PC-3 (cell line): ENCODE data around the gene METTL9. TPM values are rescaled to one million over a fixed set of nuclear protein-coding genes. Genes with fewer than 3 reads are reported as not detected.
A peak's percentile ranks its signal among the peaks of the same experiment; 100 is the strongest.
"Not testable (repeated sequence)": the region's sequence is repeated elsewhere in the genome, so short reads cannot be mapped to it uniquely, and the experiment has no call there.

ENCODE experiments used
- ATAC-seq: fragments of 200-7000 bp; cut with Tn5 transposase; 2 replicates; pipeline ENCODE4 v1.9.1; 2020; ENCODE audit warnings: mild to moderate bottlenecking, moderate library complexity
- Bru-seq: library from RNA; stranded (reverse); fragments of 400-500 nt; gene quantifications from one replicate; lab custom pipeline; 2021; lab: Mats Ljungman, UMichigan
- BruChase-seq, 2 experiments: library from RNA; stranded (reverse); fragments of 400-500 nt; gene quantifications; one replicate each; lab custom pipeline; 2021; lab: Mats Ljungman, UMichigan
- BruUV-seq: library from RNA; stranded (reverse); fragments of 400-500 nt; replicated peaks from 2 replicates; lab custom pipeline; 2021; lab: Mats Ljungman, UMichigan
- CTCF ChIA-PET: fragments of 300-600 bp; sonication (Branson Sonifier 250); formaldehyde crosslinking; loops from one replicate; lab custom pipeline; 2022; ENCODE audit warnings: antibody characterized with exemption; lab: Charles Lee
- POLR2A ChIA-PET: fragments of 300-600 bp; sonication (Branson Sonifier 250); formaldehyde crosslinking; loops from one replicate; lab custom pipeline; 2022; ENCODE audit warnings: antibody characterized with exemption; ENCODE audit not compliant: unreplicated experiment; lab: Charles Lee
- DNase-seq: peaks from one replicate; pipeline ENCODE4 v3.0.0-alpha.2; 2015
- H2AFZ ChIP-seq: fragments of 300-600 bp; sonication (generic); 2 replicates; pipeline ENCODE4 v1.6.0; 2016; ENCODE audit warnings: antibody characterized with exemption, low read length
- H3F3A ChIP-seq: fragments of 300-600 bp; sonication (generic); one replicate; pipeline ENCODE4 v1.6.0; 2017; ENCODE audit warnings: antibody characterized with exemption, low read length, control low read depth, mild to moderate bottlenecking; ENCODE audit not compliant: unreplicated experiment
- H3K27ac ChIP-seq: fragments of 300-600 bp; sonication (generic); 2 replicates; pipeline ENCODE4 v1.5.1; 2016; ENCODE audit warnings: mild to moderate bottlenecking, low read length
- H3K27me3 ChIP-seq: fragments of 300-600 bp; sonication (generic); 2 replicates; pipeline ENCODE4 v1.6.1; 2016; ENCODE audit warnings: low read length, mixed read lengths
- H3K36me3 ChIP-seq: fragments of 300-600 bp; sonication (generic); 2 replicates; pipeline ENCODE4 v1.6.1; 2016; ENCODE audit warnings: low read depth, mixed run types, low read length, mixed read lengths
- H3K4me1 ChIP-seq: fragments of 300-600 bp; sonication (generic); 2 replicates; pipeline ENCODE4 v1.5.1; 2016; ENCODE audit warnings: low read length; ENCODE audit not compliant: insufficient read depth
- H3K4me2 ChIP-seq: fragments of 300-600 bp; sonication (generic); 2 replicates; pipeline ENCODE4 v1.6.0; 2016; ENCODE audit warnings: low read length
- H3K4me3 ChIP-seq: fragments of 300-600 bp; sonication (generic); 2 replicates; pipeline ENCODE4 v1.5.1; 2016; ENCODE audit warnings: mild to moderate bottlenecking, low read length, mixed read lengths
- H3K79me2 ChIP-seq: fragments of 300-600 bp; sonication (generic); 2 replicates; pipeline ENCODE4 v1.6.1; 2017; ENCODE audit warnings: low read length, mixed read lengths
- H3K9ac ChIP-seq: fragments of 300-600 bp; sonication (generic); 2 replicates; pipeline ENCODE4 v1.6.0; 2016; ENCODE audit warnings: mild to moderate bottlenecking, low read length
- H3K9me2 ChIP-seq: fragments of 300-600 bp; sonication (generic); replicated peaks from 2 replicates; pipeline ENCODE4 v1.6.1; 2016; ENCODE audit warnings: mixed run types, low read length, mixed read lengths
- H3K9me3 ChIP-seq: fragments of 300-600 bp; sonication (generic); 2 replicates; pipeline ENCODE4 v1.6.1; 2016; ENCODE audit warnings: low read length, mixed read lengths
- H4K20me1 ChIP-seq: fragments of 300-600 bp; sonication (generic); 2 replicates; pipeline ENCODE4 v1.6.1; 2016; ENCODE audit warnings: low read length, mixed read lengths
- CTCF ChIP-seq: fragments of 300-600 bp; sonication (generic); conservative IDR thresholded peaks from 2 replicates; pipeline ENCODE4 v1.5.1; 2017; ENCODE audit warnings: antibody characterized with exemption, low read depth, mild to moderate bottlenecking, low read length
- EZH2 ChIP-seq: fragments of 300-600 bp; sonication (generic); IDR thresholded peaks from one replicate; pipeline ENCODE4 v1.6.1; 2017; ENCODE audit warnings: antibody characterized with exemption, mild to moderate bottlenecking, low read length; ENCODE audit not compliant: unreplicated experiment
- EZH2phosphoT487 ChIP-seq: fragments of 300-600 bp; sonication (generic); IDR thresholded peaks from 2 replicates; pipeline ENCODE4 v1.6.1; 2018; ENCODE audit warnings: mild to moderate bottlenecking, antibody characterized with exemption, low read length, borderline replicate concordance
- intact Hi-C: fragments of 100-400 bp; cut with micrococcal nuclease; formaldehyde crosslinking; loops from 2 replicates; pipeline ENCODE4 v1.9.0; 2023
- long read RNA-seq: library from polyadenylated mRNA; unstranded; transcript quantifications from one replicate; pipeline ENCODE4 v2.0.0, GENCODE V29; 2021; ENCODE audit not compliant: unreplicated experiment
- total RNA-seq: library from RNA; depleted of rRNA; stranded (reverse); fragments of >200 nt; gene quantifications from 2 replicates; pipeline ENCODE4 v1.2.3, GENCODE V29; 2014; rRNA removed

METTL9 gene
- total RNA-seq = 133 and 180 TPM in 2 replicates
- Bru-seq, nascent RNA = percentile 85 among the genes with signal in this experiment
- BruChase-seq, experiment 1, labeled RNA remaining after a 6-hour chase = percentile 79 among the genes with signal in this experiment
- BruChase-seq, experiment 2, labeled RNA remaining after a 2-hour chase = percentile 72 among the genes with signal in this experiment
- long read RNA-seq, full-length matches to known transcripts = 178 of 236 reads
- long read RNA-seq, partial matches to known transcripts = 38 of 236 reads
- long read RNA-seq, other reads (novel, unspliced or antisense) = 20 of 236 reads

DNA sequence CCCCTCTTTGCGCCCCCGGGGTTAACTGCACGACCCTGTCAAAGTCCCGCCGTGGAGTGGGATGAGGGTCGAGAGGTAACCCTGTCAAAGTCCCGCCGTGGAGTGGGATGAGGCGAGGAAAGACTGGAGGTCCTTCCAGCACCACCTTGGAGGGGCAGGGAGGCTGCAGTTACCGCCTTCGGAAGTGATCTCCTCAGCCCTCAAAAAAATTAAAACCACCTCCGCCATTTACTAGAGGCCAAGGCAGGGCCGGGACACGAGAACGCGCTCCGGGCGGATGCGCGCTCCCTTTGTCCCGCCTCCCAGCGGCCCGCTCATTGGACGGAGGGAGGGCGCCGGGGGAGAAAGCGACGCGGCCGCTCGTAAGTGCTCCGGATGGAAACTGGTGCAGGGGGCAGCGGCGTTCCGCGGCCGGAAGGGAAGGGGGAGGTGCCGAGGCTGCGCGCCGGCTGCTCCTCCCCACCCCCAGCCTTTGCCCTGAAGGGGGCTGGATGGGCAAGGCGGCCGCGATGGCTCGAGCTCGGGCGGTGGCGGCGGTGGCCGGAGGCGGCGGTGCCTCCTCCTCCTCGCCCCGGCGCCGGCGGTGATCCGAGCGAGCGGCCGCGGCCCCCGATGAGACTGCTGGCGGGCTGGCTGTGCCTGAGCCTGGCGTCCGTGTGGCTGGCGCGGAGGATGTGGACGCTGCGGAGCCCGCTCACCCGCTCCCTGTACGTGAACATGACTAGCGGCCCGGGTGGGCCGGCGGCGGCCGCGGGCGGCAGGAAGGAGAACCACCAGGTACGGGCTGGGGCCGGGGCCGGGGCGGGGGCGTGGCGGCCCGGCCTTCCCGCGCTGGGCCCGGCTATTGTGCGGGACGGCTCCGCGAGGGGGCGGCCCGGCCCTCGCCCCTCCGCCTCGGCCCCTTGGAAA is at the start of gene METTL9:
Gene METTL9 (plus strand): TSS at position 456 of the 909 bp plus-strand sequence. CDS start 157 bp downstream, at position 613.
- H3F3A ChIP-seq = no peaks in the 10 kb centered on the region
- H3K9ac ChIP-seq = peak within 1 kb of the TSS; percentile 91
- CTCF ChIA-PET = no interaction called here
- BruUV-seq = no TSS peak
- H3K9me3 ChIP-seq = no peaks in the 10 kb centered on the region
- H3K27me3 ChIP-seq = no peaks in the 10 kb centered on the region
- peaks cover 46% of the 10 kb centered on the region for H3K79me2 ChIP-seq
- H2AFZ ChIP-seq = peak within 1 kb of the TSS; percentile 97
- H3K4me3 ChIP-seq = peak within 1 kb of the TSS; percentile 94
- no peaks in the 10 kb centered on the region for H3K9me2 ChIP-seq
- ATAC-seq = peak; percentile 89
- TF ChIP-seq EZH2 = no peak
- TF ChIP-seq EZH2phosphoT487 = no peak
- TF ChIP-seq CTCF = no peak
- peak; percentile 89 for DNase-seq
- H3K27ac ChIP-seq = peak within 1 kb of the TSS; percentile 74
- intact Hi-C loops = loop anchor here (1.0 kb wide), 1 partner anchor 9 kb away; no protein-coding TSS in a partner anchor
- H3K4me1 ChIP-seq = peaks cover 8% of the 10 kb centered on the region
- H3K36me3 ChIP-seq = no peaks in the 10 kb centered on the region
- peak within 1 kb of the TSS; percentile 99 for H3K4me2 ChIP-seq
- POLR2A ChIA-PET = interaction anchor here (0.8 to 1.0 kb wide), 2 partner anchors 9 to 12 kb away, joined by 9 read pairs; no protein-coding TSS in a partner anchor
- H4K20me1 ChIP-seq = peaks cover 11% of the 10 kb centered on the region

DNA sequence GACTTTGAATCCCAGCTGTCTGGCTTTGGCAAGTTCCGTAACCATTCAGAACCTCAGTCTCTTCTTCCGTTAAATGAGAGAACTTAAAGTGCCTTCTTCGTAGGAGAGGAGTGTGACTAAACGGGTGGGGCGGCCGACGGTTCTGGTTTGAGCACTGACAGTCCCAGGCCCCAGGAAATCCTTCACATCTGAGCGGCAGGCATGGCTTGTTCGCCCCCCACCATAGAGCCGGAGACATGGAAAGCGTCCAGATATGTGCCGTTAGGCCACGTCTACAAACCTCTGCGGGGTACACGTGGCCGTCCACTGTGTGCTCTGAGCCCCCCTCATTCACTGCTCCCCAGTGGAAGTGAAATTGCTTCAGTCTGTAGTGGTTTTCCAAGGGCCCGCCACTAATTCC is 49.4 kb upstream of the METTL9 start:
- H3K36me3 ChIP-seq, H3K4me2 ChIP-seq, H3F3A ChIP-seq, CTCF ChIA-PET, H3K4me3 ChIP-seq, POLR2A ChIA-PET, DNase-seq, H3K9me2 ChIP-seq, H4K20me1 ChIP-seq, H2AFZ ChIP-seq, H3K27ac ChIP-seq, ATAC-seq, H3K79me2 ChIP-seq, BruUV-seq, H3K9ac ChIP-seq, H3K9me3 ChIP-seq, H3K27me3 ChIP-seq, H3K4me1 ChIP-seq: not testable (repeated sequence)
- intact Hi-C loops = loop anchor here (10.0 kb wide), 1 partner anchor 1425 kb away; no protein-coding TSS in a partner anchor

- POLR2A ChIA-PET, ATAC-seq, DNase-seq, H3K4me3 ChIP-seq, H3K4me1 ChIP-seq, H3K79me2 ChIP-seq, H3K4me2 ChIP-seq, H3F3A ChIP-seq, H2AFZ ChIP-seq, H3K9ac ChIP-seq, H3K27ac ChIP-seq, CTCF ChIA-PET, H4K20me1 ChIP-seq, H3K36me3 ChIP-seq, H3K27me3 ChIP-seq, BruUV-seq, H3K9me3 ChIP-seq, H3K9me2 ChIP-seq: not testable (repeated sequence)
- intact Hi-C loops = loop anchor here (10.0 kb wide), 1 partner anchor 1424 kb away; no protein-coding TSS in a partner anchor
Observed at GRCh38 chr16:21550435-21550834, 48.9 kb upstream of the METTL9 start.

GRCh38 chr16:21551076-21551475 is 48.3 kb upstream of the METTL9 start:
- H2AFZ ChIP-seq, BruUV-seq, H3K36me3 ChIP-seq, H3K4me3 ChIP-seq, CTCF ChIA-PET, ATAC-seq, DNase-seq, H3K4me2 ChIP-seq, H3K9me2 ChIP-seq, H3K27ac ChIP-seq, POLR2A ChIA-PET, H3K9me3 ChIP-seq, H3K27me3 ChIP-seq, H3K79me2 ChIP-seq, H3K9ac ChIP-seq, H3F3A ChIP-seq, H3K4me1 ChIP-seq, H4K20me1 ChIP-seq: not testable (repeated sequence)
- intact Hi-C loops = loop anchor here (10.0 kb wide), 1 partner anchor 1424 kb away; no protein-coding TSS in a partner anchor

GRCh38 chr16:21551600-21551999 is 47.8 kb upstream of the METTL9 start:
- H3K9me2 ChIP-seq, BruUV-seq, H3K9ac ChIP-seq, H4K20me1 ChIP-seq, H3K27me3 ChIP-seq, DNase-seq, CTCF ChIA-PET, H3K27ac ChIP-seq, ATAC-seq, H3K79me2 ChIP-seq, H3K4me2 ChIP-seq, POLR2A ChIA-PET, H3K4me1 ChIP-seq, H3K9me3 ChIP-seq, H3F3A ChIP-seq, H2AFZ ChIP-seq, H3K36me3 ChIP-seq, H3K4me3 ChIP-seq: not testable (repeated sequence)
- intact Hi-C loops = loop anchor here (10.0 kb wide), 1 partner anchor 1423 kb away; no protein-coding TSS in a partner anchor
